ENCODE measurements around the gene FMN1.

The FMN1 gene

GRCh38 chr15:32864841-32865240 is 329.7 kb downstream of the FMN1 start:
- no peak for DNase-seq (ENCODE audit: low read depth)
- H3K4me3 ChIP-seq (ENCODE audit: low read length), result no peak overlapping the region
- TF ChIP-seq, protein P1, sequence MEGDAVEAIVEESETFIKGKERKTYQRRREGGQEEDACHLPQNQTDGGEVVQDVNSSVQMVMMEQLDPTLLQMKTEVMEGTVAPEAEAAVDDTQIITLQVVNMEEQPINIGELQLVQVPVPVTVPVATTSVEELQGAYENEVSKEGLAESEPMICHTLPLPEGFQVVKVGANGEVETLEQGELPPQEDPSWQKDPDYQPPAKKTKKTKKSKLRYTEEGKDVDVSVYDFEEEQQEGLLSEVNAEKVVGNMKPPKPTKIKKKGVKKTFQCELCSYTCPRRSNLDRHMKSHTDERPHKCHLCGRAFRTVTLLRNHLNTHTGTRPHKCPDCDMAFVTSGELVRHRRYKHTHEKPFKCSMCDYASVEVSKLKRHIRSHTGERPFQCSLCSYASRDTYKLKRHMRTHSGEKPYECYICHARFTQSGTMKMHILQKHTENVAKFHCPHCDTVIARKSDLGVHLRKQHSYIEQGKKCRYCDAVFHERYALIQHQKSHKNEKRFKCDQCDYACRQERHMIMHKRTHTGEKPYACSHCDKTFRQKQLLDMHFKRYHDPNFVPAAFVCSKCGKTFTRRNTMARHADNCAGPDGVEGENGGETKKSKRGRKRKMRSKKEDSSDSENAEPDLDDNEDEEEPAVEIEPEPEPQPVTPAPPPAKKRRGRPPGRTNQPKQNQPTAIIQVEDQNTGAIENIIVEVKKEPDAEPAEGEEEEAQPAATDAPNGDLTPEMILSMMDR (conservative IDR thresholded peaks at IDR 0.05; ENCODE audit: low read length), result no peak

- H3K4me3 ChIP-seq (ENCODE audit: low read length), result no peak overlapping the region
- no peak for DNase-seq (ENCODE audit: low read depth)
- TF ChIP-seq, protein P1 (conservative IDR thresholded peaks at IDR 0.05; ENCODE audit: low read length), result no peak
Observed at GRCh38 chr15:32864051-32864450, 330.5 kb downstream of the FMN1 start.

DNA sequence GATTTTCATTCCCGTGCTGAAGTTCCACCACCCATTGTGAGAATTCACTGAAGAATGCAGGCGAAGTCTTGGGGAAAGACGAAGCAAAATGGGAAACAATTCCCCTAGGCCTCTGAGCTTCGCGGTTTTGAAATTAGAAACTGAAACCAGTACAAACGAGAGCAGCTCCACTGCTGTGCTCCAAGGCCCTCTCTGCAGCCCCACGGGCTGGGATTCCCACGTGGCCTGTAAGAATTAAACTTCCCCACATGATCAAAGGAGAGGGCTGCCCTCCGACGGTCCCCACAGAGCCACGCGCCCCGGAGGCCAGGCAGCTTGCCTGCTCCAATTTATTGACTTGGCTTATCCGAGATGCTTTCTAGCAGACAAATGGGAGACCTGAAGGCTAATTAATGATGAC is 332.8 kb downstream of the FMN1 start:
- H3K4me3 ChIP-seq (ENCODE audit: low read length), result peak overlapping the region; percentile 46

GRCh38 chr15:32861174-32861573 is 333.3 kb downstream of the FMN1 start:
- H3K4me3 ChIP-seq (ENCODE audit: low read length), result no peak overlapping the region; the same call in 1 of the 2 replicates
- TF ChIP-seq, protein P1 (conservative IDR thresholded peaks at IDR 0.05; ENCODE audit: low read length), result no peak
- peak; percentile 32 for DNase-seq (ENCODE audit: low read depth)

More for the DNA sequence above, 332.8 kb downstream of the FMN1 start:
- DNase-seq (ENCODE audit: low read depth), result peak; percentile 97
- TF ChIP-seq, protein P1 (conservative IDR thresholded peaks at IDR 0.05; ENCODE audit: low read length), result no peak

GRCh38 chr15:32859996-32860395 is 334.5 kb downstream of the FMN1 start:
- TF ChIP-seq, protein P1 (conservative IDR thresholded peaks at IDR 0.05; ENCODE audit: low read length), result no peak
- DNase-seq (ENCODE audit: low read depth), result no peak
- no peak overlapping the region for H3K4me3 ChIP-seq (ENCODE audit: low read length)

DNA sequence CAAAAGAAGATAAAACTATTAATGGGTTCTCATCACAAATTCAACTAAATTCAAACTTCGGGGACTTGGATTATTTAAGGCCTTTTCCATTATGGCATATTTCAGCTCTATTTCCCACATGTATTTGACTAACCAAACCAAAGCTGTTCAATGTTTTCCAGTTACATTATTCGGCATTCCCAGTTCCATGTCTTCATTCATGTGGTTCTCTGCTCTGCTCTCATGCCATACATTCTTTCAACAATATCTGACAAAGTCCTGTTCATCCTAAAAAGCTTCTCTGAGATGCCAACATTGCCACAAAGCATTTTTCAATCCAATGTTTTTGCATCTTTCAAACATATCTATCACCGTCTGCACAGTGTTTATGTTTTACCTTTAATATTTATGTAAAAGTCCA is 335.3 kb downstream of the FMN1 start:
- H3K4me3 ChIP-seq (ENCODE audit: low read length), result no peak overlapping the region
- TF ChIP-seq, protein P1 (conservative IDR thresholded peaks at IDR 0.05; ENCODE audit: low read length), result no peak
- DNase-seq (ENCODE audit: low read depth), result peak; percentile 60

DNA sequence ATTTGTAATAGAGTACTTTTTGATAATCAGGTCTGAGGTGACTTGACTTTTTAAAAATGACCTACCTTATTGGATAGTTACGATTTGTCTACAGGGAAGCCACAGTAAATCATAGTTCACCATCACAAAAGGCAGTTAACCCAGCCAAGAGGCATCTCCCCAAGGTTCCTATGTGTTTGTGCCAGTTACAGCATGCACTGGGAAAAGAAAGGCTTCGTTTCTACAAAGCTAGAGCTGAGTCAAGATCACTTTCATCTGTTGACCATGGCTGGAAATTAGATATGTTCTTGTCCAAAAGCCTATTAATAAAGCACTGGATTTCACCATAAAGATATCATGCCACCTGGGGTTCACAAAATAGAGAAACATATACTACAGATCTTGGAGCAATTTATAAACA is 336.8 kb downstream of the FMN1 start:
- no peak for DNase-seq (ENCODE audit: low read depth)
- TF ChIP-seq, protein P1 (conservative IDR thresholded peaks at IDR 0.05; ENCODE audit: low read length), result no peak
- no peak overlapping the region for H3K4me3 ChIP-seq (ENCODE audit: low read length)
